Esophagus muscularis mucosa (tissue), 4 donors: ENCODE measurements around the gene ULK4. TPM values are rescaled to one million over a fixed set of nuclear protein-coding genes. Genes with fewer than 3 reads are reported as not detected.

Experiments
- DNase-seq: peaks from one replicate; pipeline ENCODE4 v3.0.0-alpha.2; 2017; ENCODE audit errors: extremely low spot score
- H3K27ac ChIP-seq, 4 donors: fragments of 200-600 bp; sonication (generic); replicated peaks in 1 of 4; 1 replicate in 3 of 4; 2 replicates in 1 of 4; pipeline ENCODE4 v1.5.1; 2016 to 2019; ENCODE audit warnings: mild to moderate bottlenecking in 1 of 4
- H3K27me3 ChIP-seq, 4 donors: fragments of 200-600 bp; sonication (generic); one replicate each; pipeline versions ENCODE4 v1.5.1 to v1.6.0; 2016 to 2019
- H3K36me3 ChIP-seq, 4 donors: fragments of 200-600 bp; sonication (generic); one replicate each; pipeline ENCODE4 v1.5.1; 2016 to 2019
- H3K4me1 ChIP-seq, 4 donors: fragments of 200-600 bp; sonication (generic); one replicate each; pipeline ENCODE4 v1.5.1; 2016 to 2019
- H3K4me3 ChIP-seq, 4 donors: fragments of 200-600 bp; sonication (generic); 1 replicate in 2 of 4; 2 replicates in 2 of 4; pipeline ENCODE4 v1.5.1; 2016 to 2019; ENCODE audit warnings: mild to moderate bottlenecking in 4 of 4, moderate library complexity in 1 of 4
- H3K9me3 ChIP-seq, 4 donors: fragments of 200-600 bp; sonication (generic); 1 replicate in 3 of 4; 2 replicates in 1 of 4; pipeline ENCODE4 v1.5.1; 2016 to 2019
- CTCF ChIP-seq, 3 experiments: fragments of 200-600 bp in 2 of 3; fragments of 450-650 bp in 1 of 3; sonication (generic) in 2 of 3; IDR thresholded peaks; one replicate each; pipeline ENCODE4 v1.5.1; 2017 to 2019; ENCODE audit warnings: antibody characterized with exemption in 3 of 3, mild to moderate bottlenecking in 2 of 3, moderate library complexity in 1 of 3
- EP300 ChIP-seq: sonication (generic); formaldehyde crosslinking; IDR thresholded peaks from one replicate; pipeline ENCODE4 v1.6.1; 2017; ENCODE audit warnings: antibody characterized with exemption
- POLR2A ChIP-seq: fragments of 450-650 bp; IDR thresholded peaks from one replicate; pipeline ENCODE4 v1.6.1; 2017; ENCODE audit warnings: antibody characterized with exemption, moderate library complexity, mild to moderate bottlenecking, low read depth
- POLR2AphosphoS5 ChIP-seq, 2 donors: sonication (generic); formaldehyde crosslinking; IDR thresholded peaks; one replicate each; pipeline ENCODE4 v1.6.1; 2017; ENCODE audit warnings: antibody characterized with exemption in 2 of 2
- WGBS: methylation state at CpG from one replicate; pipeline ENCODE4 v1.1.5; 2018; 5-methylcytosine and 5-hydroxymethylcytosine counted together
- intact Hi-C: fragments of 100-400 bp; cut with DNase I; formaldehyde crosslinking; loops from one replicate; pipeline ENCODE4 v1.15.1; 2023
- total RNA-seq, 4 donors: library from RNA; depleted of rRNA; stranded (reverse); fragments of >200 nt; gene quantifications; one replicate each; pipeline versions ENCODE4 v1.1.0 to v1.2.1, GENCODE V29; 2016

The ULK4 gene
- total RNA-seq, 4 donors from 2014 or later = 4.2 to 15.4 (median 11.0) TPM

GRCh38 chr3:41357271-41357670 lies 604.6 kb downstream of the ULK4 start:
- Histone ChIP-seq H3K4me1 (peaks cover 0 to 6% (median under 1%) of the 10 kb centered on the region in 4 donors), H3K4me3 (no peak overlapping the region), H3K27me3 (no peaks in the 10 kb centered on the region), H3K9me3 (no peaks in the 10 kb centered on the region), H3K27ac (no peak overlapping the region), H3K36me3 (no peaks in the 10 kb centered on the region)
- 94% methylated on average over 9 of the region's 9 CpGs for WGBS
- DNase-seq = no peak
- TF ChIP-seq POLR2AphosphoS5 (IDR thresholded peaks at IDR 0.05) = no peak
- intact Hi-C loops = no loop called here

GRCh38 chr3:41356775-41357174 lies 605.1 kb downstream of the ULK4 start:
- H3K36me3 ChIP-seq = no peaks in the 10 kb centered on the region
- H3K27ac ChIP-seq = no peak overlapping the region
- intact Hi-C loops = no loop called here
- no peak for DNase-seq
- no peaks in the 10 kb centered on the region for H3K27me3 ChIP-seq
- H3K4me1 ChIP-seq = peaks cover 0 to under 1% (median 0%) of the 10 kb centered on the region in 4 donors
- H3K4me3 ChIP-seq = no peak overlapping the region
- no peaks in the 10 kb centered on the region for H3K9me3 ChIP-seq
- 86% methylated on average over 2 of the region's 2 CpGs for whole genome bisulfite sequencing
- no peak for TF ChIP-seq EP300
- no peak for TF ChIP-seq POLR2AphosphoS5 (IDR thresholded peaks at IDR 0.05)
- no peak for TF ChIP-seq POLR2A
- no peak for TF ChIP-seq CTCF (IDR thresholded peaks at IDR 0.05)

- TF ChIP-seq POLR2A (no peak), EP300 (no peak), CTCF (IDR thresholded peaks at IDR 0.05) (no peak), POLR2AphosphoS5 (IDR thresholded peaks at IDR 0.05) (no peak)
- WGBS = 82% methylated on average over 3 of the region's 3 CpGs
- H3K36me3 ChIP-seq = no peaks in the 10 kb centered on the region
- no peaks in the 10 kb centered on the region for H3K4me1 ChIP-seq
- intact Hi-C loops = no loop called here
- no peak for DNase-seq
- no peaks in the 10 kb centered on the region for H3K27me3 ChIP-seq
- no peak overlapping the region for H3K27ac ChIP-seq
- H3K9me3 ChIP-seq = no peaks in the 10 kb centered on the region
- H3K4me3 ChIP-seq = no peak overlapping the region
These were observed 609.4 kb downstream of the ULK4 start for GRCh38 chr3:41352510-41352909.

GRCh38 chr3:41350441-41350840 lies 611.5 kb downstream of the ULK4 start:
- Histone ChIP-seq H3K27me3 (no peaks in the 10 kb centered on the region), H3K27ac (no peak overlapping the region), H3K4me3 (no peak overlapping the region), H3K4me1 (no peaks in the 10 kb centered on the region), H3K36me3 (no peaks in the 10 kb centered on the region), H3K9me3 (no peaks in the 10 kb centered on the region)
- no peak for TF ChIP-seq EP300
- no peak for TF ChIP-seq POLR2AphosphoS5 (IDR thresholded peaks at IDR 0.05)
- TF ChIP-seq POLR2A = no peak
- TF ChIP-seq CTCF (IDR thresholded peaks at IDR 0.05) = no peak
- DNase-seq = no peak
- WGBS = 72% methylated on average over 2 of the region's 2 CpGs
- intact Hi-C loops = no loop called here

- no peak for DNase-seq
These were observed 613.5 kb downstream of the ULK4 start for GRCh38 chr3:41348401-41348800.

More at GRCh38 chr3:41348401-41348800, 613.5 kb downstream of the ULK4 start:
- Histone ChIP-seq H3K4me3 (no peak overlapping the region), H3K4me1 (no peaks in the 10 kb centered on the region), H3K9me3 (peaks cover 0 to 8% (median 4%) of the 10 kb centered on the region in 4 donors), H3K27me3 (no peaks in the 10 kb centered on the region), H3K27ac (no peak overlapping the region), H3K36me3 (no peaks in the 10 kb centered on the region)
- intact Hi-C loops = no loop called here
- TF ChIP-seq POLR2AphosphoS5 (IDR thresholded peaks at IDR 0.05) (no peak), POLR2A (no peak), CTCF (IDR thresholded peaks at IDR 0.05) (no peak), EP300 (no peak)
- WGBS = 91% methylated on average over 4 of the region's 4 CpGs
